Subcutaneous abdominal adipose tissue (tissue), 5 donors: ENCODE results near the gene NAIF1.
"Not testable (repeated sequence)": the region's sequence is repeated elsewhere in the genome, so short reads cannot be mapped to it uniquely, and the experiment has no call there.

Experiments
- H3K27ac ChIP-seq: one replicate; pipeline ENCODE4 v1.7.0; 2013; ENCODE audit warnings: low read depth, mild to moderate bottlenecking, inconsistent platforms, low read length, moderate library complexity
- H3K27me3 ChIP-seq, 5 donors: one replicate each; pipeline ENCODE4 v1.7.0; 2013; ENCODE audit warnings: low read length in 5 of 5, inconsistent platforms in 1 of 5; ENCODE audit not compliant: control insufficient read depth in 5 of 5, insufficient read depth in 4 of 5
- H3K36me3 ChIP-seq, 5 donors: one replicate each; pipeline ENCODE4 v1.7.0; 2013; ENCODE audit warnings: low read length in 5 of 5; ENCODE audit not compliant: control insufficient read depth in 5 of 5, insufficient read depth in 5 of 5
- H3K4me1 ChIP-seq, 5 donors: one replicate each; pipeline ENCODE4 v1.7.0; 2013; ENCODE audit warnings: low read length in 5 of 5, mild to moderate bottlenecking in 3 of 5, moderate library complexity in 1 of 5; ENCODE audit not compliant: control insufficient read depth in 5 of 5, insufficient read depth in 5 of 5
- H3K4me3 ChIP-seq, 5 donors: one replicate each; pipeline ENCODE4 v1.7.0; 2013; ENCODE audit warnings: low read length in 5 of 5, low read depth in 1 of 5
- H3K9ac ChIP-seq, 5 donors: one replicate each; pipeline ENCODE4 v1.7.0; 2013; ENCODE audit warnings: low read length in 5 of 5, mild to moderate bottlenecking in 4 of 5, moderate library complexity in 3 of 5
- H3K9me3 ChIP-seq, 5 donors: one replicate each; pipeline ENCODE4 v1.7.0; 2013; ENCODE audit warnings: low read length in 5 of 5; ENCODE audit not compliant: control insufficient read depth in 5 of 5
- donor health status: healthy.
- donor health status: healthy.
- donor health status: healthy.
- donor health status: healthy.
- donor health status: healthy.

NAIF1 gene

GRCh38 chr9:128051932-128052709 is 15.0 kb downstream of the NAIF1 start:
- Histone ChIP-seq H3K4me3 (no peak overlapping the region), H3K36me3 (no peaks in the 10 kb centered on the region), H3K9me3 (no peaks in the 10 kb centered on the region), H3K27me3 (no peaks in the 10 kb centered on the region), H3K4me1 (peaks cover 5 to 26% (median 20%) of the 10 kb centered on the region in 5 donors), H3K27ac (no peak overlapping the region), H3K9ac (no peak overlapping the region)

- Histone ChIP-seq H3K27me3 (no peaks in the 10 kb centered on the region), H3K9ac (no peak overlapping the region), H3K4me3 (no peak overlapping the region), H3K27ac (no peak overlapping the region), H3K36me3 (no peaks in the 10 kb centered on the region), H3K4me1 (peaks cover 0 to 13% (median 8%) of the 10 kb centered on the region in 5 donors), H3K9me3 (no peaks in the 10 kb centered on the region)
These were observed 17.3 kb downstream of the NAIF1 start for GRCh38 chr9:128049843-128050242.

- H3K9me3 ChIP-seq = no peaks in the 10 kb centered on the region
- peaks cover 0 to 13% (median 7%) of the 10 kb centered on the region in 5 donors for H3K4me1 ChIP-seq
- H3K9ac ChIP-seq = no peak overlapping the region
- no peak overlapping the region for H3K4me3 ChIP-seq
- H3K27me3 ChIP-seq = no peaks in the 10 kb centered on the region
- H3K36me3 ChIP-seq = no peaks in the 10 kb centered on the region
- no peak overlapping the region for H3K27ac ChIP-seq
These were observed 18.5 kb downstream of the NAIF1 start for GRCh38 chr9:128048663-128049062.

- H3K27ac ChIP-seq = no peak overlapping the region
- peaks cover 0 to 13% (median 7%) of the 10 kb centered on the region in 5 donors for H3K4me1 ChIP-seq
- no peak overlapping the region for H3K4me3 ChIP-seq
- no peaks in the 10 kb centered on the region for H3K9me3 ChIP-seq
- no peaks in the 10 kb centered on the region for H3K36me3 ChIP-seq
- H3K27me3 ChIP-seq = no peaks in the 10 kb centered on the region
- no peak overlapping the region for H3K9ac ChIP-seq
These were observed 19.9 kb downstream of the NAIF1 start for GRCh38 chr9:128047231-128047630.

- Histone ChIP-seq H3K9me3 (no peaks in the 10 kb centered on the region), H3K27ac (no peak overlapping the region), H3K4me1 (peaks cover 0 to 13% (median 8%) of the 10 kb centered on the region in 5 donors), H3K4me3 (no peak overlapping the region), H3K9ac (no peak overlapping the region), H3K27me3 (no peaks in the 10 kb centered on the region), H3K36me3 (no peaks in the 10 kb centered on the region)
These were observed 21.3 kb downstream of the NAIF1 start for GRCh38 chr9:128045831-128046230.

- not testable (repeated sequence) for H3K27ac ChIP-seq
These were observed 21.7 kb downstream of the NAIF1 start for GRCh38 chr9:128045409-128045808.

GRCh38 chr9:128043467-128043868 is 23.7 kb downstream of the NAIF1 start:
- H3K27me3 ChIP-seq = no peaks in the 10 kb centered on the region
- no peaks in the 10 kb centered on the region for H3K36me3 ChIP-seq
- no peak overlapping the region for H3K9ac ChIP-seq
- no peak overlapping the region for H3K27ac ChIP-seq
- no peaks in the 10 kb centered on the region for H3K9me3 ChIP-seq
- no peak overlapping the region for H3K4me3 ChIP-seq
- peaks cover 0 to 3% (median 0%) of the 10 kb centered on the region in 5 donors for H3K4me1 ChIP-seq

More at GRCh38 chr9:128045409-128045808, 21.7 kb downstream of the NAIF1 start:
- H3K9me3 ChIP-seq, H3K9ac ChIP-seq, H3K4me3 ChIP-seq, H3K36me3 ChIP-seq, H3K27me3 ChIP-seq: not testable (repeated sequence)
- peaks cover 0 to 10% (median 8%) of the 10 kb centered on the region in 5 donors for H3K4me1 ChIP-seq

GRCh38 chr9:128042043-128042442 is 25.1 kb downstream of the NAIF1 start:
- no peaks in the 10 kb centered on the region for H3K36me3 ChIP-seq
- H3K4me3 ChIP-seq = no peak overlapping the region
- no peak overlapping the region for H3K27ac ChIP-seq
- no peaks in the 10 kb centered on the region for H3K9me3 ChIP-seq
- peaks cover 0 to 3% (median 0%) of the 10 kb centered on the region in 5 donors for H3K4me1 ChIP-seq
- no peaks in the 10 kb centered on the region for H3K27me3 ChIP-seq
- H3K9ac ChIP-seq = no peak overlapping the region

- not testable (repeated sequence) for H3K9ac ChIP-seq, H3K27me3 ChIP-seq, H3K4me1 ChIP-seq, H3K4me3 ChIP-seq, H3K27ac ChIP-seq, H3K36me3 ChIP-seq, H3K9me3 ChIP-seq
These were observed 26.3 kb downstream of the NAIF1 start for GRCh38 chr9:128040783-128041182.

- not testable (repeated sequence) for H3K27me3 ChIP-seq, H3K36me3 ChIP-seq, H3K9ac ChIP-seq, H3K27ac ChIP-seq, H3K4me3 ChIP-seq, H3K4me1 ChIP-seq, H3K9me3 ChIP-seq
These were observed 30.6 kb downstream of the NAIF1 start for GRCh38 chr9:128036522-128036921.
